ENCODE data around the gene SULT1C4. TPM values are rescaled to one million over a fixed set of nuclear protein-coding genes. Genes with fewer than 3 reads are reported as not detected.

The SULT1C4 gene
- polyA plus RNA-seq, 1 of the 3 experiments (the other 2 are of a cell fraction), result 0.18 TPM

DNA sequence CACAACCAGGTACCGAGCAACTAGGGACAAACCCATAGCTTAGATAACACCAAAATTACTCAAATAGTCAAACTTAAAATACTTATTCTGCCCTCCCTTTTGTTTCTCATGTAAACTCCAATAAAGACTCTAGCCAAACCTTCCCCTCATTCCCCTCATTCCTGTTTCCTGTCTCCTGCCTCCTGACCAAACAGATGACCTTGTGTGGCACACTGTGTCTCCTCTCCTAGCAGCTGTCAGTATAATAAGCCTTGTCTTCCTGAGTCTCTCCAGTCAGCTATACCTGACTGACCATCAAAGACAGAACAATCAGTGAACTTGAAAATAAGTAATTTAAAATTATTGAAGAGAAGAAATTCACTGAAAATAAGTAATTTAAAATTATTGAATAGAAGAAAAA, 14.3 kb downstream of the SULT1C4 start:
- TF ChIP-seq TCF12 (IDR thresholded peaks at IDR 0.05) (no peak), RXRA (IDR thresholded peaks at IDR 0.05; ENCODE audit: borderline replicate concordance, low read depth) (no peak), NFIC (IDR thresholded peaks at IDR 0.05; ENCODE audit: borderline replicate concordance) (no peak), POLR2AphosphoS5 (IDR thresholded peaks at IDR 0.05; ENCODE audit: low read depth, low read length) (no peak), FOXM1 (IDR thresholded peaks at IDR 0.05; ENCODE audit: low read depth) (no peak), CHD2 (IDR thresholded peaks at IDR 0.05; ENCODE audit: low read length, partially characterized antibody) (no peak), GABPA (IDR thresholded peaks at IDR 0.05; ENCODE audit: low read depth) (no peak), SMC3 (IDR thresholded peaks at IDR 0.05; ENCODE audit: low read depth, low read length) (no peak), EP300 (IDR thresholded peaks at IDR 0.05; ENCODE audit: borderline replicate concordance in 1 of 2, low read depth in 1 of 2, low read length in 1 of 2) (no peak), TAF1 (IDR thresholded peaks at IDR 0.05; ENCODE audit: borderline replicate concordance, low read depth, low read length) (no peak), RFX5 (IDR thresholded peaks at IDR 0.05; ENCODE audit: low read length) (no peak), FOXJ3 (CRISPR knock-in tag; IDR thresholded peaks at IDR 0.05) (no peak)
- TF ChIP-seq, protein P1, sequence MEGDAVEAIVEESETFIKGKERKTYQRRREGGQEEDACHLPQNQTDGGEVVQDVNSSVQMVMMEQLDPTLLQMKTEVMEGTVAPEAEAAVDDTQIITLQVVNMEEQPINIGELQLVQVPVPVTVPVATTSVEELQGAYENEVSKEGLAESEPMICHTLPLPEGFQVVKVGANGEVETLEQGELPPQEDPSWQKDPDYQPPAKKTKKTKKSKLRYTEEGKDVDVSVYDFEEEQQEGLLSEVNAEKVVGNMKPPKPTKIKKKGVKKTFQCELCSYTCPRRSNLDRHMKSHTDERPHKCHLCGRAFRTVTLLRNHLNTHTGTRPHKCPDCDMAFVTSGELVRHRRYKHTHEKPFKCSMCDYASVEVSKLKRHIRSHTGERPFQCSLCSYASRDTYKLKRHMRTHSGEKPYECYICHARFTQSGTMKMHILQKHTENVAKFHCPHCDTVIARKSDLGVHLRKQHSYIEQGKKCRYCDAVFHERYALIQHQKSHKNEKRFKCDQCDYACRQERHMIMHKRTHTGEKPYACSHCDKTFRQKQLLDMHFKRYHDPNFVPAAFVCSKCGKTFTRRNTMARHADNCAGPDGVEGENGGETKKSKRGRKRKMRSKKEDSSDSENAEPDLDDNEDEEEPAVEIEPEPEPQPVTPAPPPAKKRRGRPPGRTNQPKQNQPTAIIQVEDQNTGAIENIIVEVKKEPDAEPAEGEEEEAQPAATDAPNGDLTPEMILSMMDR (IDR thresholded peaks at IDR 0.05), result no peak
- TF ChIP-seq, protein P2, sequence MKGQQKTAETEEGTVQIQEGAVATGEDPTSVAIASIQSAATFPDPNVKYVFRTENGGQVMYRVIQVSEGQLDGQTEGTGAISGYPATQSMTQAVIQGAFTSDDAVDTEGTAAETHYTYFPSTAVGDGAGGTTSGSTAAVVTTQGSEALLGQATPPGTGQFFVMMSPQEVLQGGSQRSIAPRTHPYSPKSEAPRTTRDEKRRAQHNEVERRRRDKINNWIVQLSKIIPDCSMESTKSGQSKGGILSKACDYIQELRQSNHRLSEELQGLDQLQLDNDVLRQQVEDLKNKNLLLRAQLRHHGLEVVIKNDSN (IDR thresholded peaks at IDR 0.05; ENCODE audit: borderline replicate concordance, low read depth), result no peak
- TF ChIP-seq, protein P3, sequence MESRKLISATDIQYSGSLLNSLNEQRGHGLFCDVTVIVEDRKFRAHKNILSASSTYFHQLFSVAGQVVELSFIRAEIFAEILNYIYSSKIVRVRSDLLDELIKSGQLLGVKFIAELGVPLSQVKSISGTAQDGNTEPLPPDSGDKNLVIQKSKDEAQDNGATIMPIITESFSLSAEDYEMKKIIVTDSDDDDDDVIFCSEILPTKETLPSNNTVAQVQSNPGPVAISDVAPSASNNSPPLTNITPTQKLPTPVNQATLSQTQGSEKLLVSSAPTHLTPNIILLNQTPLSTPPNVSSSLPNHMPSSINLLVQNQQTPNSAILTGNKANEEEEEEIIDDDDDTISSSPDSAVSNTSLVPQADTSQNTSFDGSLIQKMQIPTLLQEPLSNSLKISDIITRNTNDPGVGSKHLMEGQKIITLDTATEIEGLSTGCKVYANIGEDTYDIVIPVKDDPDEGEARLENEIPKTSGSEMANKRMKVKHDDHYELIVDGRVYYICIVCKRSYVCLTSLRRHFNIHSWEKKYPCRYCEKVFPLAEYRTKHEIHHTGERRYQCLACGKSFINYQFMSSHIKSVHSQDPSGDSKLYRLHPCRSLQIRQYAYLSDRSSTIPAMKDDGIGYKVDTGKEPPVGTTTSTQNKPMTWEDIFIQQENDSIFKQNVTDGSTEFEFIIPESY (IDR thresholded peaks at IDR 0.05; ENCODE audit: borderline replicate concordance, low read depth), result no peak
- Histone ChIP-seq H3K9me3 (no peaks in the 10 kb centered on the region; the same call in 1 of the 2 replicates), H3K4me2 (no peak overlapping the region), H3K4me1 (ENCODE audit: control insufficient read depth in 1 of 2, insufficient read depth in 2 of 2, low read depth in 1 of 2, low read length in 1 of 2) (no peaks in the 10 kb centered on the region), H3K36me3 (replicated peaks in 1 of 2; ENCODE audit: control insufficient read depth in 1 of 2, insufficient read depth in 2 of 2, low read length in 1 of 2) (no peaks in the 10 kb centered on the region), H3F3A (replicated peaks; ENCODE audit: insufficient read depth) (no peaks in the 10 kb centered on the region), H3K9me2 (no peaks in the 10 kb centered on the region), H3K4me3 (ENCODE audit: low read depth in 2 of 2, low read length in 1 of 2) (no peak overlapping the region), H3K79me2 (ENCODE audit: insufficient read depth) (no peaks in the 10 kb centered on the region), H3K27me3 (ENCODE audit: insufficient read depth) (no peaks in the 10 kb centered on the region), H3K27ac (ENCODE audit: low read depth in 2 of 2, low read length in 1 of 2) (no peak overlapping the region), H2AFZ (ENCODE audit: low read depth) (no peak overlapping the region), H3K9ac (no peak overlapping the region), H4K20me1 (ENCODE audit: insufficient read depth) (no peaks in the 10 kb centered on the region)
- no peak for DNase-seq
- POLR2A ChIA-PET, result no interaction called here
- WGBS (ENCODE audit: low lambda C conversion rate), result 82% methylated on average over 1 of the region's 1 CpG
- CTCF ChIA-PET, result no interaction called here

DNA sequence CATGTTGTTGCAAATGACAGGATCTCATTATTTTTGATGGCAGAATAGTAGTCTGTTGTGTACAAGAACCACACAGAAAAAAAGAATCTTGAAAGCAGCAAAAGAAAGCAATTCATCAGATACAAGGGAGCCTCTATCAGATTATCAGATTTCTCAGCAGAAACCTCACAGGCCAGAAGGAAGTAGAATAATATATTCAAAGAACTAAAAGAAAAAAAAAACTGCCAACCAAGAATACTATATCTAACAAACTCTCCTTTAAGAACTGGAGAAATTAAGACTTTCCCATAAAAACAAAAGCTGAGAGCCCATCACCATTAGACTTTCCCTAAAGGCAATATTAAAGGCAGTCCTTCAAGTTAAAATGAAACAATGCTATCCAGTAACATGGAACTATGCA, 15.4 kb downstream of the SULT1C4 start:
- Histone ChIP-seq H3K4me1 (ENCODE audit: control insufficient read depth in 1 of 2, insufficient read depth in 2 of 2, low read depth in 1 of 2, low read length in 1 of 2) (no peaks in the 10 kb centered on the region), H3K27me3 (ENCODE audit: insufficient read depth) (no peaks in the 10 kb centered on the region), H3K9me3 (no peaks in the 10 kb centered on the region; the same call in 1 of the 2 replicates), H2AFZ (ENCODE audit: low read depth) (no peak overlapping the region), H3K4me3 (ENCODE audit: low read depth in 2 of 2, low read length in 1 of 2) (no peak overlapping the region), H3F3A (replicated peaks; ENCODE audit: insufficient read depth) (no peaks in the 10 kb centered on the region), H3K79me2 (ENCODE audit: insufficient read depth) (no peaks in the 10 kb centered on the region), H3K27ac (ENCODE audit: low read depth in 2 of 2, low read length in 1 of 2) (no peak overlapping the region), H3K9ac (no peak overlapping the region), H3K9me2 (no peaks in the 10 kb centered on the region), H3K4me2 (no peak overlapping the region), H3K36me3 (replicated peaks in 1 of 2; ENCODE audit: control insufficient read depth in 1 of 2, insufficient read depth in 2 of 2, low read length in 1 of 2) (no peaks in the 10 kb centered on the region), H4K20me1 (ENCODE audit: insufficient read depth) (no peaks in the 10 kb centered on the region)
- CTCF ChIA-PET, result no interaction called here
- POLR2A ChIA-PET, result no interaction called here
- no peak for DNase-seq
- TF ChIP-seq, protein P2 (IDR thresholded peaks at IDR 0.05; ENCODE audit: borderline replicate concordance, low read depth), result no peak
- TF ChIP-seq EP300 (IDR thresholded peaks at IDR 0.05; ENCODE audit: borderline replicate concordance in 1 of 2, low read depth in 1 of 2, low read length in 1 of 2), result no peak
- no peak for TF ChIP-seq TEAD4 (IDR thresholded peaks at IDR 0.05; ENCODE audit: borderline replicate concordance, insufficient read depth)
- TF ChIP-seq, protein P4, sequence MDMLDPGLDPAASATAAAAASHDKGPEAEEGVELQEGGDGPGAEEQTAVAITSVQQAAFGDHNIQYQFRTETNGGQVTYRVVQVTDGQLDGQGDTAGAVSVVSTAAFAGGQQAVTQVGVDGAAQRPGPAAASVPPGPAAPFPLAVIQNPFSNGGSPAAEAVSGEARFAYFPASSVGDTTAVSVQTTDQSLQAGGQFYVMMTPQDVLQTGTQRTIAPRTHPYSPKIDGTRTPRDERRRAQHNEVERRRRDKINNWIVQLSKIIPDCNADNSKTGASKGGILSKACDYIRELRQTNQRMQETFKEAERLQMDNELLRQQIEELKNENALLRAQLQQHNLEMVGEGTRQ (IDR thresholded peaks at IDR 0.05; ENCODE audit: borderline replicate concordance, low read depth, low read length), result no peak
- TF ChIP-seq, protein P5, sequence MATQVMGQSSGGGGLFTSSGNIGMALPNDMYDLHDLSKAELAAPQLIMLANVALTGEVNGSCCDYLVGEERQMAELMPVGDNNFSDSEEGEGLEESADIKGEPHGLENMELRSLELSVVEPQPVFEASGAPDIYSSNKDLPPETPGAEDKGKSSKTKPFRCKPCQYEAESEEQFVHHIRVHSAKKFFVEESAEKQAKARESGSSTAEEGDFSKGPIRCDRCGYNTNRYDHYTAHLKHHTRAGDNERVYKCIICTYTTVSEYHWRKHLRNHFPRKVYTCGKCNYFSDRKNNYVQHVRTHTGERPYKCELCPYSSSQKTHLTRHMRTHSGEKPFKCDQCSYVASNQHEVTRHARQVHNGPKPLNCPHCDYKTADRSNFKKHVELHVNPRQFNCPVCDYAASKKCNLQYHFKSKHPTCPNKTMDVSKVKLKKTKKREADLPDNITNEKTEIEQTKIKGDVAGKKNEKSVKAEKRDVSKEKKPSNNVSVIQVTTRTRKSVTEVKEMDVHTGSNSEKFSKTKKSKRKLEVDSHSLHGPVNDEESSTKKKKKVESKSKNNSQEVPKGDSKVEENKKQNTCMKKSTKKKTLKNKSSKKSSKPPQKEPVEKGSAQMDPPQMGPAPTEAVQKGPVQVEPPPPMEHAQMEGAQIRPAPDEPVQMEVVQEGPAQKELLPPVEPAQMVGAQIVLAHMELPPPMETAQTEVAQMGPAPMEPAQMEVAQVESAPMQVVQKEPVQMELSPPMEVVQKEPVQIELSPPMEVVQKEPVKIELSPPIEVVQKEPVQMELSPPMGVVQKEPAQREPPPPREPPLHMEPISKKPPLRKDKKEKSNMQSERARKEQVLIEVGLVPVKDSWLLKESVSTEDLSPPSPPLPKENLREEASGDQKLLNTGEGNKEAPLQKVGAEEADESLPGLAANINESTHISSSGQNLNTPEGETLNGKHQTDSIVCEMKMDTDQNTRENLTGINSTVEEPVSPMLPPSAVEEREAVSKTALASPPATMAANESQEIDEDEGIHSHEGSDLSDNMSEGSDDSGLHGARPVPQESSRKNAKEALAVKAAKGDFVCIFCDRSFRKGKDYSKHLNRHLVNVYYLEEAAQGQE (IDR thresholded peaks at IDR 0.05; ENCODE audit: low read depth, low read length), result no peak
- no peak for TF ChIP-seq JUND (IDR thresholded peaks at IDR 0.05)
